IMR-90 (cell line): ENCODE results near the gene ADD2. TPM values are rescaled to one million over a fixed set of nuclear protein-coding genes. Genes with fewer than 3 reads are reported as not detected.

Source experiments
- ATAC-seq: fragments of 200-7000 bp; cut with Tn5 transposase; 2 replicates; pipeline ENCODE4 v1.9.1; 2020; ENCODE audit warnings: low read depth, mild to moderate bottlenecking, moderate library complexity
- BruUV-seq: library from RNA; stranded (reverse); fragments of 400-500 nt; replicated peaks from 2 replicates; lab custom pipeline; 2021; lab: Mats Ljungman, UMichigan
- CTCF ChIA-PET: fragments of 300-600 bp; formaldehyde crosslinking; extraction: SDS; loops from one replicate; lab custom pipeline; 2021; ENCODE audit warnings: antibody characterized with exemption; lab: Yijun Ruan, JAX
- POLR2A ChIA-PET: fragments of 300-600 bp; sonication (Branson Sonifier 250); formaldehyde crosslinking; loops from one replicate; lab custom pipeline; 2022; ENCODE audit warnings: antibody characterized with exemption; ENCODE audit not compliant: unreplicated experiment; lab: Charles Lee
- DNase-seq: peaks from one replicate; pipeline ENCODE4 v3.0.0; 2013
- H2AFZ ChIP-seq: replicated peaks from 2 replicates; pipeline ENCODE3; 2013; ENCODE audit warnings: low read length, mild to moderate bottlenecking; ENCODE audit not compliant: poor library complexity
- H2AK5ac ChIP-seq: 2 replicates; pipeline ENCODE4 v1.6.1; 2013; ENCODE audit warnings: low read depth, low read length, inconsistent platforms
- H2AK9ac ChIP-seq: replicated peaks from 2 replicates; pipeline ENCODE3; 2013; ENCODE audit warnings: mild to moderate bottlenecking, low read depth, low read length, moderate library complexity; ENCODE audit not compliant: poor library complexity
- H2BK120ac ChIP-seq: 2 replicates; pipeline ENCODE4 v1.6.1; 2013; ENCODE audit warnings: low read depth, low read length, inconsistent platforms
- H2BK15ac ChIP-seq: 3 replicates; pipeline ENCODE4 v1.6.1; 2013; ENCODE audit warnings: low read depth, low read length, inconsistent platforms
- H2BK20ac ChIP-seq: 2 replicates; pipeline ENCODE4 v1.6.1; 2013; ENCODE audit warnings: low read depth, mild to moderate bottlenecking, inconsistent platforms, low read length, moderate library complexity
- H2BK5ac ChIP-seq: 2 replicates; pipeline ENCODE4 v1.6.1; 2013; ENCODE audit warnings: mild to moderate bottlenecking, low read depth, low read length, inconsistent platforms; ENCODE audit not compliant: poor library complexity, severe bottlenecking
- H3K14ac ChIP-seq: replicated peaks from 2 replicates; pipeline ENCODE4 v1.6.1; 2013; ENCODE audit warnings: low read depth, low read length, inconsistent platforms
- H3K18ac ChIP-seq: 2 replicates; pipeline ENCODE4 v1.6.1; 2013; ENCODE audit warnings: low read depth, low read length, control low read depth
- H3K23ac ChIP-seq: 2 replicates; pipeline ENCODE4 v1.6.1; 2013; ENCODE audit warnings: low read depth, low read length, inconsistent platforms
- H3K27ac ChIP-seq: 2 replicates; pipeline ENCODE4 v1.5.1; 2013; ENCODE audit warnings: mild to moderate bottlenecking, control low read depth, low read length; ENCODE audit not compliant: insufficient read depth
- H3K27me3 ChIP-seq: 2 replicates; pipeline ENCODE4 v1.6.1; 2013; ENCODE audit warnings: low read length; ENCODE audit not compliant: control insufficient read depth, insufficient read depth
- H3K36me3 ChIP-seq: 2 replicates; pipeline ENCODE4 v1.6.1; 2013; ENCODE audit warnings: low read length, mixed read lengths; ENCODE audit not compliant: control insufficient read depth, insufficient read depth
- H3K4ac ChIP-seq: 2 replicates; pipeline ENCODE4 v1.6.1; 2013; ENCODE audit warnings: low read depth, low read length, inconsistent platforms
- H3K4me1 ChIP-seq: 2 replicates; pipeline ENCODE4 v1.6.1; 2013; ENCODE audit warnings: low read length, mixed read lengths; ENCODE audit not compliant: control insufficient read depth, insufficient read depth
- H3K4me2 ChIP-seq: 2 replicates; pipeline ENCODE4 v1.6.1; 2013; ENCODE audit warnings: low read depth, mild to moderate bottlenecking, control low read depth, low read length, moderate library complexity
- H3K4me3 ChIP-seq: 2 replicates; pipeline ENCODE4 v1.5.1; 2013; ENCODE audit warnings: low read depth, mild to moderate bottlenecking, control low read depth, low read length, moderate library complexity; ENCODE audit not compliant: insufficient read depth
- H3K56ac ChIP-seq: 2 replicates; pipeline ENCODE4 v1.6.1; 2013; ENCODE audit warnings: low read length, inconsistent platforms; ENCODE audit not compliant: insufficient read depth; ENCODE audit errors: extremely low read depth
- H3K79me1 ChIP-seq, 2 experiments: 2 replicates each; pipeline ENCODE4 v1.6.1; 2013; ENCODE audit warnings: low read length in 2 of 2, inconsistent platforms in 1 of 2, low read depth in 1 of 2
- H3K9ac ChIP-seq: 2 replicates; pipeline ENCODE4 v1.6.1; 2013; ENCODE audit warnings: low read depth, low read length, control low read depth
- H3K9me1 ChIP-seq: 2 replicates; pipeline ENCODE4 v1.6.1; 2013; ENCODE audit warnings: low read length, inconsistent platforms; ENCODE audit not compliant: insufficient read depth
- H3K9me3 ChIP-seq: 2 replicates; pipeline ENCODE4 v1.6.1; 2013; ENCODE audit warnings: low read length; ENCODE audit not compliant: control insufficient read depth, insufficient read depth
- H4K20me1 ChIP-seq: 2 replicates; pipeline ENCODE4 v1.6.1; 2013; ENCODE audit warnings: low read length, inconsistent platforms; ENCODE audit not compliant: insufficient read depth
- H4K5ac ChIP-seq: 2 replicates; pipeline ENCODE4 v1.6.1; 2013; ENCODE audit warnings: mild to moderate bottlenecking, low read depth, low read length, control low read depth
- H4K8ac ChIP-seq, 2 experiments: 2 replicates each; pipeline ENCODE4 v1.6.1; 2013; ENCODE audit warnings: low read depth in 2 of 2, low read length in 2 of 2, control low read depth in 1 of 2, inconsistent platforms in 1 of 2
- H4K91ac ChIP-seq: 2 replicates; pipeline ENCODE4 v1.6.1; 2013; ENCODE audit warnings: low read depth, low read length, inconsistent platforms; ENCODE audit not compliant: insufficient read depth
- CHD1 ChIP-seq: IDR thresholded peaks from 2 replicates; pipeline ENCODE4 v1.6.1; 2012; ENCODE audit warnings: low read depth, low read length, improper control_type of control experiment
- MAZ ChIP-seq: IDR thresholded peaks from 2 replicates; pipeline ENCODE4 v1.6.1; 2012; ENCODE audit warnings: low read depth, mild to moderate bottlenecking, low read length, improper control_type of control experiment, moderate library complexity, borderline replicate concordance
- RAD21 ChIP-seq: IDR thresholded peaks from 2 replicates; pipeline ENCODE4 v1.6.1; 2012; ENCODE audit warnings: low read length, improper control_type of control experiment
- WGBS, 2 experiments: methylation state at CpG; one replicate each; pipeline versions ENCODE4 v1.1.5 to v1.1.7; 2013; ENCODE audit warnings: missing lambda C conversion rate in 2 of 2; ENCODE audit not compliant: insufficient read length in 1 of 2; ENCODE audit errors: extremely low coverage in 2 of 2; 5-methylcytosine and 5-hydroxymethylcytosine counted together
- dilution Hi-C: fragments of 300-500 bp; cut with HindIII; formaldehyde crosslinking; loops from one replicate; pipeline ENCODE4 v1.14.3; 2018; ENCODE audit warnings: low sequenced_read_pairs; ENCODE audit not compliant: unreplicated experiment
- in situ Hi-C: fragments of 300-500 bp; cut with MboI; formaldehyde crosslinking; loops from 3 replicates; pipeline ENCODE4 v1.14.3; 2019; ENCODE audit warnings: low sequenced_read_pairs, inconsistent platforms, mixed read lengths
- intact Hi-C: fragments of 100-400 bp; cut with micrococcal nuclease; formaldehyde crosslinking; loops from 2 replicates; pipeline ENCODE4 v1.10.0; 2022
- polyA plus RNA-seq, 3 experiments: library from polyadenylated mRNA; depleted of rRNA; stranded (reverse); fragments of >200 nt; gene quantifications; 2 replicates each; pipeline ENCODE4 v1.2.3, GENCODE V29; 2012; ENCODE audit warnings: low replicate concordance in 1 of 3
- total RNA-seq: library from RNA; depleted of rRNA; stranded (reverse); fragments of >200 nt; gene quantifications from 2 replicates; pipeline ENCODE4 v1.2.3, GENCODE V29; 2012
- TF ChIP-seq, protein P1 (sequence below): fragments of 150-350 bp; IDR thresholded peaks from 2 replicates; pipeline ENCODE4 v1.6.1; 2016; ENCODE audit warnings: low read depth, mild to moderate bottlenecking, low read length, moderate library complexity, borderline replicate concordance
- TF ChIP-seq, protein P2 (sequence below): fragments of 150-350 bp; IDR thresholded peaks from 2 replicates; pipeline ENCODE4 v1.6.1; 2017; ENCODE audit warnings: mild to moderate bottlenecking, antibody characterized with exemption, low read length, low read depth

The ADD2 gene
- total and polyA plus RNA-seq, 2 of the 4 experiments (the other 2 are of a cell fraction), result not detected

DNA sequence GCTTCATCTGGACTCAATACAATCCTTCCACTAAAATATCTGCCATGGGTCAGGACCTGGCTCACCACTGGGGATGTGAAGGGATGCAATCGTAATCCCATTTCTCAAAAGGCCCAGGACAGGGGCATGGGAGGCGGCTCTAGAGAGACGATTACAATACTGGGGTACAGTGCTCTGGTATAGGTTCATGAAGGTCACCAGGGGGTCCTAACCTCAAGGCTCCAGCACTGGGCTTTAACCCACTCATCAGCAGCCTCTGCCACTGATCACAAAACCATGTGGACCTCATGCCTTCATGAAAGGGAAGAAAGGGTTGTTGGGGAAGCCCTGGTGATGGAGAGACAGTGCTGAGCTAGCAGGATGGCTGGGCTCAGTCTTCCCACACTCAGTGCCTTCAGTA is 48.8 kb downstream of the ADD2 start:
- Histone ChIP-seq H3K9me3 (no peaks in the 10 kb centered on the region), H3K14ac (no peak overlapping the region), H3K23ac (no peak overlapping the region), H3K4ac (no peak overlapping the region), H3K4me3 (no peak overlapping the region), H3K9me1 (no peaks in the 10 kb centered on the region), H4K91ac (no peak overlapping the region), H3K27me3 (0 out of 2 replicates have a peak, but pooled peaks cover 1% of the 10 kb centered on the region), H3K18ac (no peak overlapping the region), H2AK9ac (no peak overlapping the region), H2BK15ac (no peak overlapping the region), H2AK5ac (no peak overlapping the region), H2BK20ac (no peak overlapping the region), H3K4me2 (no peak overlapping the region), H3K9ac (no peak overlapping the region), H3K36me3 (no peaks in the 10 kb centered on the region), H2BK5ac (no peak overlapping the region), H2AFZ (no peak overlapping the region), H2BK120ac (no peak overlapping the region), H3K27ac (no peak overlapping the region), H4K8ac (no peak overlapping the region), H4K5ac (no peak overlapping the region), H3K4me1 (no peaks in the 10 kb centered on the region), H4K20me1 (no peaks in the 10 kb centered on the region), H3K79me1 (no peaks in the 10 kb centered on the region), H3K56ac (no peak overlapping the region)
- no peak for TF ChIP-seq RAD21
- no peak for TF ChIP-seq CHD1
- TF ChIP-seq, protein P1, sequence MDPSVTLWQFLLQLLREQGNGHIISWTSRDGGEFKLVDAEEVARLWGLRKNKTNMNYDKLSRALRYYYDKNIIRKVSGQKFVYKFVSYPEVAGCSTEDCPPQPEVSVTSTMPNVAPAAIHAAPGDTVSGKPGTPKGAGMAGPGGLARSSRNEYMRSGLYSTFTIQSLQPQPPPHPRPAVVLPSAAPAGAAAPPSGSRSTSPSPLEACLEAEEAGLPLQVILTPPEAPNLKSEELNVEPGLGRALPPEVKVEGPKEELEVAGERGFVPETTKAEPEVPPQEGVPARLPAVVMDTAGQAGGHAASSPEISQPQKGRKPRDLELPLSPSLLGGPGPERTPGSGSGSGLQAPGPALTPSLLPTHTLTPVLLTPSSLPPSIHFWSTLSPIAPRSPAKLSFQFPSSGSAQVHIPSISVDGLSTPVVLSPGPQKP, result no peak
- TF ChIP-seq, protein P2, sequence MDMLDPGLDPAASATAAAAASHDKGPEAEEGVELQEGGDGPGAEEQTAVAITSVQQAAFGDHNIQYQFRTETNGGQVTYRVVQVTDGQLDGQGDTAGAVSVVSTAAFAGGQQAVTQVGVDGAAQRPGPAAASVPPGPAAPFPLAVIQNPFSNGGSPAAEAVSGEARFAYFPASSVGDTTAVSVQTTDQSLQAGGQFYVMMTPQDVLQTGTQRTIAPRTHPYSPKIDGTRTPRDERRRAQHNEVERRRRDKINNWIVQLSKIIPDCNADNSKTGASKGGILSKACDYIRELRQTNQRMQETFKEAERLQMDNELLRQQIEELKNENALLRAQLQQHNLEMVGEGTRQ, result no peak
- no peak for TF ChIP-seq MAZ
- BruUV-seq, result no TSS peak
- dilution Hi-C loops (no loop called here), intact Hi-C loops (no loop called here), in situ Hi-C loops (no loop called here)
- ChIA-PET CTCF (no interaction called here), POLR2A (no interaction called here)
- DNase-seq (no peak), ATAC-seq (no peak)
- WGBS, 2 experiments, result 60% methylated on average over 1 of the region's 3 CpGs; no CpG with 5 or more reads in 1 of the 2 experiments
